Activated CD8-positive, alpha-beta memory T cell treated with anti-CD3 and anti-CD28 coated beads for 36 hours (primary cell): ENCODE data around the gene ADRB2. TPM values are rescaled to one million over a fixed set of nuclear protein-coding genes. Genes with fewer than 3 reads are reported as not detected.
"Not testable (repeated sequence)": the region's sequence is repeated elsewhere in the genome, so short reads cannot be mapped to it uniquely, and the experiment has no call there.

Experiments
- CTCF ChIA-PET: fragments of 350-600 bp; sonication (Branson Sonifier 250); formaldehyde crosslinking; loops from one replicate; lab custom pipeline; 2021; ENCODE audit warnings: antibody characterized with exemption; lab: Charles Lee
- POLR2A ChIA-PET: fragments of 350-600 bp; sonication (Branson Sonifier 250); formaldehyde crosslinking; loops from one replicate; lab custom pipeline; 2021; ENCODE audit warnings: antibody characterized with exemption; lab: Charles Lee
- total RNA-seq, 2 experiments: library from RNA; stranded (reverse); gene quantifications; one replicate each; pipeline ENCODE4 v1.2.3, GENCODE V29; 2021

ADRB2 gene
- total RNA-seq, 2 experiments from 2014 or later = 0.57 to 0.65 TPM

DNA sequence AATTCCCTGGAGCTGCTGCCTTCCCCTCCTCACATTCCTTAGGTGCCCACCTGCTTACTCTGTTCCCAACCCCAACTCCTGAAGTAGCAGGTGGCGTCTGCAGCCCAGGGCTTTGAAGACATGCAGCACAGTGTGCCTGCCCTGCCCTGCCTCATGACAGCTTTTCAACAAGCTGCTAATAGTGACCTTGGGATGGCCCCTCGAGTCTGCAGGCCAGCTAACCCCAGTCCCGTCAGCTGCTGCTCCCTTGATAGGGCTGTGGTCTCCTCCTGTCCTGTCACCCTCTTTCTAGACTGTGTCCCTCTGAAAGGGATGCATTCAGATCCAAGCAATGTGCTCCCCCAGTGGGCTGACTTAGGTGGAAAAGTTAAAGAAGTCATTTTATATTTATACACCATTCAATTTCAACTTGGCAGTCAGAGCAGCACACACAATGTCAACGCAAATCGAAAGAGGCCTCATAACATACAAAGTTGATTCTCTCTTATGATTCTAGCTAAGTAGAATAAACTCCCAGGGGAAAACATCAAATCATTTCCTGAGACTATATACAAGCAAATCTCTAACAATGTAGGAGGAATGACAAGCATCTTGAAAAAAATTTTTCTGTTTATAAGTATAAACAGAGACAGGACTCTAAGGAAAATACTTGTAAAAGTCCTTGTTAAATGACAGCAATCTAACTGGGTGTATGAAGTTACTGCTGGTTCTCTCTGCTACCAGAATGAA, 37.9 kb downstream of the ADRB2 start:
- CTCF ChIA-PET = no interaction called here
- POLR2A ChIA-PET = no interaction called here

DNA sequence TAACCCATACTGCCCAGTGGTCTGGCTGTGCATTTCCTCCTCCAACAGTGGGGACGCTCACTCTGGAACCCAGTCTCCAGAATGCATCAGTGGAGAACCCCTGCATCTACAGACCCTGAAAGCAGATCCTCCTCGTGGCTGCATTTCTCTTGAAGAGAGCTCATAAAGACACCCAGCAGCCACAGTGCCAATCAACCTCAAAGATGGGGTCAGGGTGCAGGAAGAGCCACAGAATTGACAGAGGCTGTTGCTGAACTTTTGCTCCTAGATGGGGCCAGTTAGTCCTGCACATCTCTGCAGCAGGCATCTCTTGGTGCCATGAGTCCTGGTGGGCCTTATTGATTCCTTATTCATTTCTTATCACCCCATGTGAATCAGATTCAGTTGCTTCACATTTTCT, 39.6 kb downstream of the ADRB2 start:
- POLR2A ChIA-PET = no interaction called here
- CTCF ChIA-PET = no interaction called here

DNA sequence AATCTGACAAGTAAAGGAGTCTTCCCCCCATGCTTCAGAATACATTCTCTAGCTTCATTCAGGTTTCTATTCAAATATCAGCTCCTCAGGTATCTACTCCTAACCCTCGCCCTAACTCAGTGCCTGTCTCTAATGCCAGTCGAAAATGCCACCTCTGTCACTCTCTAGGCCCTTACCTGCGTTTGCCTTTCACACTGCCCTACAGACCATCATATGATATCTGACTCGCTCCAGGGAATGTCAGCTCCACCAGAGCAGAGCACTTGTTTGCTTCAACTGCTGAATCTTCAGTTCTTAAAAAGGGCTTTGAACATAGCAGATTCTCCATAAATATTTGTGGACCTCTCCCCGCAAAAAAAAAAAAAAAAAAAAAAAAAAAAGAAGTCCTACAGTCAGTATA, 46.7 kb downstream of the ADRB2 start:
- CTCF ChIA-PET = no interaction called here
- POLR2A ChIA-PET = no interaction called here

DNA sequence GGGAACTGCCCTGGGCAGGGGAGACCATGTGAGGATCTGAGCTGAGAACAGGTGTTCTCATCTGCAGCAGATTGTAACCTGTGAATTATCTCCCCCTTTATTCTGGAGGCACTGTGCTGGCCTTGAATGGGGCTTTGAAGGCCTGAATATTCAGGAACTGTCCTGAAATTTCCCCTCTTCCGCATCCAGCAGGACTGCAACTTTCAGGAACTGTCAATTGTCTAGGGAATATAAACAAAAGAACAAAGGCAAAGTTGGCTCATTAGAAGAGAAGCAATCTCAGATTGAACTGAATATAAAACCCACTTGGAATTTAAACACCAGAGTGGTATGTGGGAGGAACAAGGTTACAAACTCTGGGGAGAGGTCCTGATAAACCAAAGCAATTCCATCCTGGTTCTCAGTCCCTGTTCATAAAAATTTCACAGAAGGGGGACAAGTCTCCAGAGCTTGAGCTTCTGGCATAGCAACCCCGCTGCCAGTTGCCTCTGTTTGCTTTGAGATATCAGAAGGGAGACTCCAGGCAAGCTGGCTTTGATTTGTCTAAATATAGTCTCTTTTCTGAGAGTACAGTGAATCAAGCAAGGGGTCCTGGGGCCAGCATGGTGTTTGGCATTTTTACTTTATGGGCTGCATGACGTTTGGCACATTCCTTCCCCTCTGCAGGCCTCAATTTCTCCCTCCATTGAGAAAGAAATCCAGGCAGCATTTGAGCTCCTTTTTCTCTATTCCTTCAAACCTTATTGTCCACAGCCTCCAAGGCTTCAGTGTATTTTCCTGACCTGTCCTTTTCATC, 47.5 kb downstream of the ADRB2 start:
- ChIA-PET POLR2A (interaction anchor here (0.6 kb wide), 1 partner anchor 14 kb away, joined by 4 read pairs; no protein-coding TSS in a partner anchor), CTCF (no interaction called here)

DNA sequence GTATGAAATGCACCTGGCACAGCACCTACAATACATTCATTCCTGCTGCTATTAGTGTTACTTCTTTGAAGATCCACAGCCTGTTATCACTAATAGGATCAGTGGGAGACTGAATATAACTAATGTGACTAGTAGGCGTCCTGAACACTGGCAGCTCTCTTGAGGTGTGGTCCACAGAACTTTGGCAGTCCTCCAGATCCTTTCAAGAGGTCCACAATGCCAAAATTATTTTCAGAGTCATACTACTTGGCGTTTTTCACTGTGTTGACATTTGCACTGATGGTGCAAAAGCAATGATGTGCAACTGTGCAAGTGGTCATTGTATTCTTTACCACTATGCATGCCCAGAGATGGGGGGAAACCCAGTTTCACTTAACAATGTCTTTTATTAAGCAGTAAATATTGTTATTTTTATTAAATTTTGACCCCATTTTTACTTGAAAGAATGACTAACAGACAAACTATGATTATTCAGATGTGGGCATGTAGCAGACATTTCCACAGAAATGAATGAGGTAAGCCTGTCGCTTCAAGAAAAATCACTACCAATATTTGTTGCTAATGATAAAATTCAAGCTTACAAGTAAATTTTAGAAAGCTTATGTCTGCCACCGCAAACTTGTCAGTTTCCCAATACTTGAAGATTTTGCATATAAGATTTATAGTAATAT, 48.9 kb downstream of the ADRB2 start:
- ChIA-PET POLR2A (no interaction called here), CTCF (no interaction called here)

DNA sequence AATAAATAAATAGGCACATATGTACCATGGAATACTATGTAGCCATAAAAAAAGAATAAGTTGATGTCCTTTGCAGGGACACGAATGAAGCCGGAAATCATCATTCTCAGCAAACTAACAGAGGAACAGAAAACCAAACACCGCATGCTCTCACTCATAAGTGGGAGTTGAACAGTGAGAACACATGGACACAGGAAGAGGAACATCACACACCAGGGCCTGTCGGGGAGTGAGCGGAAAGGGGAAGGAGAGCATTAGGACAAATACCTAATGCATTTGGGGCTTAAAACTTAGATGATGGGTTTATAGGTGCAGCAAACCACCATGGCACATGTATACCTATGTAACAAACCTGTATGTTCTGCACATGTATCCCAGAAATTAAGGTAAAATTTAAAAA, 51.0 kb downstream of the ADRB2 start:
- POLR2A ChIA-PET, CTCF ChIA-PET: not testable (repeated sequence)

Other genes starting within 250 kb of the ADRB2 start
- not detected for gene HTR4, start 172.1 kb upstream of the ADRB2 start, total RNA-seq
- gene SH3TC2, start 236.5 kb downstream of the ADRB2 start, total RNA-seq = not detected